ENCODE measurements around the gene REXO5. TPM values are rescaled to one million over a fixed set of nuclear protein-coding genes. Genes with fewer than 3 reads are reported as not detected.

REXO5 gene
- total and polyA plus RNA-seq, 9 of the 15 experiments (the other 6 are each of a cell fraction or from before 2014, with no cell fraction given) = 10.5 to 45.1 (median 25.4) TPM

GRCh38 chr16:20763461-20764232 is 42.7 kb upstream of the REXO5 start, which contains the start of gene ACSM3 (continued):
- TF ChIP-seq, protein P1, sequence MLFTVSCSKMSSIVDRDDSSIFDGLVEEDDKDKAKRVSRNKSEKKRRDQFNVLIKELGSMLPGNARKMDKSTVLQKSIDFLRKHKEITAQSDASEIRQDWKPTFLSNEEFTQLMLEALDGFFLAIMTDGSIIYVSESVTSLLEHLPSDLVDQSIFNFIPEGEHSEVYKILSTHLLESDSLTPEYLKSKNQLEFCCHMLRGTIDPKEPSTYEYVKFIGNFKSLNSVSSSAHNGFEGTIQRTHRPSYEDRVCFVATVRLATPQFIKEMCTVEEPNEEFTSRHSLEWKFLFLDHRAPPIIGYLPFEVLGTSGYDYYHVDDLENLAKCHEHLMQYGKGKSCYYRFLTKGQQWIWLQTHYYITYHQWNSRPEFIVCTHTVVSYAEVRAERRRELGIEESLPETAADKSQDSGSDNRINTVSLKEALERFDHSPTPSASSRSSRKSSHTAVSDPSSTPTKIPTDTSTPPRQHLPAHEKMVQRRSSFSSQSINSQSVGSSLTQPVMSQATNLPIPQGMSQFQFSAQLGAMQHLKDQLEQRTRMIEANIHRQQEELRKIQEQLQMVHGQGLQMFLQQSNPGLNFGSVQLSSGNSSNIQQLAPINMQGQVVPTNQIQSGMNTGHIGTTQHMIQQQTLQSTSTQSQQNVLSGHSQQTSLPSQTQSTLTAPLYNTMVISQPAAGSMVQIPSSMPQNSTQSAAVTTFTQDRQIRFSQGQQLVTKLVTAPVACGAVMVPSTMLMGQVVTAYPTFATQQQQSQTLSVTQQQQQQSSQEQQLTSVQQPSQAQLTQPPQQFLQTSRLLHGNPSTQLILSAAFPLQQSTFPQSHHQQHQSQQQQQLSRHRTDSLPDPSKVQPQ (CRISPR knock-in tag; IDR thresholded peaks at IDR 0.05; ENCODE audit: borderline replicate concordance) = no peak
- TF ChIP-seq SNIP1 (IDR thresholded peaks at IDR 0.05; ENCODE audit: low read depth) = no peak
- TF ChIP-seq ZNF24 (IDR thresholded peaks at IDR 0.05) = no peak
- no peak for TF ChIP-seq ZNF444 (CRISPR knock-in tag; IDR thresholded peaks at IDR 0.05)
- TF ChIP-seq ZNF134 (CRISPR knock-in tag; conservative IDR thresholded peaks at IDR 0.05) = no peak
- TF ChIP-seq NRF1 (conservative IDR thresholded peaks at IDR 0.05 in 1 of 2, IDR thresholded peaks at IDR 0.05 in 1 of 2) = peak; percentile 17 to 33; a peak in 1 of 4 replicates
- TF ChIP-seq FOXK2 (conservative IDR thresholded peaks at IDR 0.05 in 1 of 2, IDR thresholded peaks at IDR 0.05 in 1 of 2; ENCODE audit: low read depth in 2 of 2) = peak in 1 of 2 experiments; percentile 50; a peak in 2 of 4 replicates
- TF ChIP-seq FOXM1 (IDR thresholded peaks at IDR 0.05; ENCODE audit: low read depth) = peak; percentile 99
- TF ChIP-seq FOXM1 (CRISPR knock-in tag; IDR thresholded peaks at IDR 0.05; ENCODE audit: low read depth) = no peak
- TF ChIP-seq, protein P2, sequence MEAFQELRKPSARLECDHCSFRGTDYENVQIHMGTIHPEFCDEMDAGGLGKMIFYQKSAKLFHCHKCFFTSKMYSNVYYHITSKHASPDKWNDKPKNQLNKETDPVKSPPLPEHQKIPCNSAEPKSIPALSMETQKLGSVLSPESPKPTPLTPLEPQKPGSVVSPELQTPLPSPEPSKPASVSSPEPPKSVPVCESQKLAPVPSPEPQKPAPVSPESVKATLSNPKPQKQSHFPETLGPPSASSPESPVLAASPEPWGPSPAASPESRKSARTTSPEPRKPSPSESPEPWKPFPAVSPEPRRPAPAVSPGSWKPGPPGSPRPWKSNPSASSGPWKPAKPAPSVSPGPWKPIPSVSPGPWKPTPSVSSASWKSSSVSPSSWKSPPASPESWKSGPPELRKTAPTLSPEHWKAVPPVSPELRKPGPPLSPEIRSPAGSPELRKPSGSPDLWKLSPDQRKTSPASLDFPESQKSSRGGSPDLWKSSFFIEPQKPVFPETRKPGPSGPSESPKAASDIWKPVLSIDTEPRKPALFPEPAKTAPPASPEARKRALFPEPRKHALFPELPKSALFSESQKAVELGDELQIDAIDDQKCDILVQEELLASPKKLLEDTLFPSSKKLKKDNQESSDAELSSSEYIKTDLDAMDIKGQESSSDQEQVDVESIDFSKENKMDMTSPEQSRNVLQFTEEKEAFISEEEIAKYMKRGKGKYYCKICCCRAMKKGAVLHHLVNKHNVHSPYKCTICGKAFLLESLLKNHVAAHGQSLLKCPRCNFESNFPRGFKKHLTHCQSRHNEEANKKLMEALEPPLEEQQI (IDR thresholded peaks at IDR 0.05) = peak; percentile 55
- TF ChIP-seq EP400 (IDR thresholded peaks at IDR 0.05) = peak; percentile 73
- TF ChIP-seq, protein P3, sequence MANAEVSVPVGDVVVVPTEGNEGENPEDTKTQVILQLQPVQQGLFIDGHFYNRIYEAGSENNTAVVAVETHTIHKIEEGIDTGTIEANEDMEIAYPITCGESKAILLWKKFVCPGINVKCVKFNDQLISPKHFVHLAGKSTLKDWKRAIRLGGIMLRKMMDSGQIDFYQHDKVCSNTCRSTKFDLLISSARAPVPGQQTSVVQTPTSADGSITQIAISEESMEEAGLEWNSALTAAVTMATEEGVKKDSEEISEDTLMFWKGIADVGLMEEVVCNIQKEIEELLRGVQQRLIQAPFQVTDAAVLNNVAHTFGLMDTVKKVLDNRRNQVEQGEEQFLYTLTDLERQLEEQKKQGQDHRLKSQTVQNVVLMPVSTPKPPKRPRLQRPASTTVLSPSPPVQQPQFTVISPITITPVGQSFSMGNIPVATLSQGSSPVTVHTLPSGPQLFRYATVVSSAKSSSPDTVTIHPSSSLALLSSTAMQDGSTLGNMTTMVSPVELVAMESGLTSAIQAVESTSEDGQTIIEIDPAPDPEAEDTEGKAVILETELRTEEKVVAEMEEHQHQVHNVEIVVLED (CRISPR knock-in tag; IDR thresholded peaks at IDR 0.05) = 0 out of 2 replicates have a peak, but pooled peaks have one; percentile 33
- peak; percentile 48; the same call in 1 of the 2 replicates for TF ChIP-seq CBFA2T3 (IDR thresholded peaks at IDR 0.05)
- TF ChIP-seq MEIS2 (IDR thresholded peaks at IDR 0.05; ENCODE audit: partially characterized antibody) = peak; percentile 65
- peak; percentile 66 for TF ChIP-seq POLR2A (conservative IDR thresholded peaks at IDR 0.05)
- peak; percentile 29; the same call in 1 of the 2 replicates for TF ChIP-seq EP300 (IDR thresholded peaks at IDR 0.05; ENCODE audit: low read length)
- TF ChIP-seq TOE1 (IDR thresholded peaks at IDR 0.05; ENCODE audit: borderline replicate concordance) = 0 out of 2 replicates have a peak, but pooled peaks have one; percentile 14
- TF ChIP-seq TOE1 (CRISPR knock-in tag; IDR thresholded peaks at IDR 0.05; ENCODE audit: borderline replicate concordance, low read depth) = no peak
- TF ChIP-seq EHMT2 (IDR thresholded peaks at IDR 0.05) = peak; percentile 32; the same call in 1 of the 2 replicates
- TF ChIP-seq ZNF644 (tag; IDR thresholded peaks at IDR 0.05; ENCODE audit: low read depth) = peak; percentile 55; the same call in 1 of the 2 replicates
- TF ChIP-seq POLR2AphosphoS2 (IDR thresholded peaks at IDR 0.05; ENCODE audit: low read length) = no peak; the same call in 1 of the 2 replicates
- no peak for TF ChIP-seq ETS1 (conservative IDR thresholded peaks at IDR 0.05; ENCODE audit: control insufficient read depth, low read depth, low read length)
